OCI-LY7 (cell line): ENCODE measurements around the gene TANC1.

ENCODE experiments used
- EZH2phosphoT487 ChIP-seq: fragments of 200-600 bp; sonication (generic); IDR thresholded peaks from 2 replicates; pipeline ENCODE4 v1.6.1; 2018; ENCODE audit warnings: low read depth, borderline replicate concordance, mild to moderate bottlenecking, mixed run types, antibody characterized with exemption, low read length, moderate library complexity, mixed read lengths
- TF ChIP-seq, protein P1 (sequence below): fragments of 200-600 bp; sonication (generic); conservative IDR thresholded peaks from 2 replicates; pipeline ENCODE4 v1.5.1; 2014; ENCODE audit warnings: mild to moderate bottlenecking, antibody characterized with exemption, low read length, moderate library complexity, mixed read lengths

DNA sequence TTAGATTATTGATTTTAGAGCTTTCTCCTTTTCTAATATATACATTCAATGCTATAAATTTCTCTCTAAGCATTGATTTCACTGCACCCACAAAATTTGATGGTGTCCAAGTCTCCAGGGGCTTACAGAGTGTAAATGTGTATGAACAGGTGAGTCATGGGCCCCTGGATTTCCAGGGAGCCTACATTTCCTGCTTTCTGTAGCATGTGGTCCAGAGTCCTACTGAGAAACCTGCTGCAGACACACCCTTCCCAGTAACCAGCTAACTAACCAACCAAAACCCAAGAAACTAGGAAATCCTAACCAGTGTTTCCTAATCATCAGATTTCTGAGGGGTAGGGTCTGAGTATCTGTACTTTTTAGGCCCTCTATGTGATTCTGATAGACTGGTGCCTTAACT lies 39.5 kb upstream of the TANC1 start:
- TF ChIP-seq, protein P1, sequence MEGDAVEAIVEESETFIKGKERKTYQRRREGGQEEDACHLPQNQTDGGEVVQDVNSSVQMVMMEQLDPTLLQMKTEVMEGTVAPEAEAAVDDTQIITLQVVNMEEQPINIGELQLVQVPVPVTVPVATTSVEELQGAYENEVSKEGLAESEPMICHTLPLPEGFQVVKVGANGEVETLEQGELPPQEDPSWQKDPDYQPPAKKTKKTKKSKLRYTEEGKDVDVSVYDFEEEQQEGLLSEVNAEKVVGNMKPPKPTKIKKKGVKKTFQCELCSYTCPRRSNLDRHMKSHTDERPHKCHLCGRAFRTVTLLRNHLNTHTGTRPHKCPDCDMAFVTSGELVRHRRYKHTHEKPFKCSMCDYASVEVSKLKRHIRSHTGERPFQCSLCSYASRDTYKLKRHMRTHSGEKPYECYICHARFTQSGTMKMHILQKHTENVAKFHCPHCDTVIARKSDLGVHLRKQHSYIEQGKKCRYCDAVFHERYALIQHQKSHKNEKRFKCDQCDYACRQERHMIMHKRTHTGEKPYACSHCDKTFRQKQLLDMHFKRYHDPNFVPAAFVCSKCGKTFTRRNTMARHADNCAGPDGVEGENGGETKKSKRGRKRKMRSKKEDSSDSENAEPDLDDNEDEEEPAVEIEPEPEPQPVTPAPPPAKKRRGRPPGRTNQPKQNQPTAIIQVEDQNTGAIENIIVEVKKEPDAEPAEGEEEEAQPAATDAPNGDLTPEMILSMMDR = no peak
- no peak for TF ChIP-seq EZH2phosphoT487
